Measurements from ENCODE around the gene NELL1. TPM values are rescaled to one million over a fixed set of nuclear protein-coding genes. Genes with fewer than 3 reads are reported as not detected.
A peak's percentile ranks its signal among the peaks of the same experiment; 100 is the strongest.

Gene NELL1
- total and polyA plus RNA-seq, 8 donors = 0.24 to 1.8 (median 0.71) TPM; not detected in 2

DNA sequence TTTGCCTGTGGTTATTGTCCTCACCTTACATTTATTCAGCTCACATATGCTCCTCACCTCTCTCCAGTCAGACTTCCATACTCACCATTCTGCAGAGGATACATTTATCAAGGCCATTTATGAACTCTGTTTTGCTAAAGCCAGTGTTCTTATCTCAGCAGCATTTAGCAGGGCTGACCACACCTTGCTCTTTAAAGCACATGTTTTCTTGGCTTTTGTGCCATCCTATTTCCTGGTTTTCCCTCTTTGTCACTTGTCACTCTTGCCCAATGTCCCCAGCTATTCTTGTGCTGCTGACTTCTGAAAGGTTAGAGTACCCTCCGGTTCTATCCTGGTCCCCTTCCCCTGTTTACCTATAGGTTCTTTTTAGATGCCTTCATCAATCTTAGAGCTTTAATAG is 446.6 kb downstream of the NELL1 start:
- Histone ChIP-seq H3K27me3 (no peaks in the 10 kb centered on the region), H3K4me3 (no peak overlapping the region), H3K9me3 (no peaks in the 10 kb centered on the region), H3K4me1 (no peaks in the 10 kb centered on the region), H3K36me3 (no peaks in the 10 kb centered on the region), H3K27ac (no peak overlapping the region)
- DNase-seq = no peak
- no peak for ATAC-seq
- TF ChIP-seq CTCF (IDR thresholded peaks at IDR 0.05) = no peak
- intact Hi-C loops (cut with DNase I) = no loop called here

DNA sequence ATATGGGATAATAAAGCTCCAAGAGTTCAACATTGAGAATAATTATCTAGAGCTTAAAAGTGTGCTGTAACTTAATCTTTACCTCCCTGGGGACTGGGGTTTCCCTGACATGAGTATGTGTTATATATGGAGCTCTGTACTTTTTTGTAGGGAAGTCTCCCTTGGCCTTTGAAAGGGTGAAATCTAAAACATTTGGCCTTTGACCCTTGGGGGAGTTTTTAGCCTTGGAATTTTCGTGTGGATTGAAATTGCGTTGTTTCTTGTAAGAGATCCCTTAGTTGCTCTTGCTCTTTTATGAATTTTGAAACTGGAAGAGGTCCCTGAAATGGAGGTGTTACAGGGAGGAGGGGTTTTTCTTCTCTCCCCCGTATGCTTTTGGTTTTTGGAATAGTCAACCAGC is 450.0 kb downstream of the NELL1 start:
- H3K27ac ChIP-seq = no peak overlapping the region
- TF ChIP-seq CTCF (IDR thresholded peaks at IDR 0.05) = no peak
- no peak overlapping the region for H3K4me3 ChIP-seq
- DNase-seq (no peak), ATAC-seq (no peak)
- H3K27me3 ChIP-seq = no peaks in the 10 kb centered on the region
- intact Hi-C loops (cut with DNase I) = no loop called here
- H3K4me1 ChIP-seq = no peaks in the 10 kb centered on the region
- no peaks in the 10 kb centered on the region for H3K9me3 ChIP-seq
- no peaks in the 10 kb centered on the region for H3K36me3 ChIP-seq

- Histone ChIP-seq H3K36me3 (no peaks in the 10 kb centered on the region), H3K27me3 (no peaks in the 10 kb centered on the region), H3K4me3 (no peak overlapping the region), H3K27ac (no peak overlapping the region), H3K9me3 (no peaks in the 10 kb centered on the region), H3K4me1 (no peaks in the 10 kb centered on the region)
- ATAC-seq (no peak), DNase-seq (no peak)
- TF ChIP-seq CTCF (IDR thresholded peaks at IDR 0.05) = no peak
- intact Hi-C loops (cut with DNase I) = no loop called here
Observed at GRCh38 chr11:21121991-21122390, 452.6 kb downstream of the NELL1 start.

- H3K4me1 ChIP-seq = no peaks in the 10 kb centered on the region
- H3K27ac ChIP-seq = no peak overlapping the region
- no peak overlapping the region for H3K4me3 ChIP-seq
- intact Hi-C loops (cut with DNase I) = no loop called here
- DNase-seq (no peak), ATAC-seq (no peak)
- H3K9me3 ChIP-seq = no peaks in the 10 kb centered on the region
- no peak for TF ChIP-seq CTCF (IDR thresholded peaks at IDR 0.05)
- H3K27me3 ChIP-seq = no peaks in the 10 kb centered on the region
- no peaks in the 10 kb centered on the region for H3K36me3 ChIP-seq
Observed at GRCh38 chr11:21122523-21122922, 453.1 kb downstream of the NELL1 start.

GRCh38 chr11:21132146-21132720 is 462.8 kb downstream of the NELL1 start:
- peak in 1 of 4 donors; percentile 67 for DNase-seq
- Histone ChIP-seq H3K4me3 (no peak overlapping the region), H3K27ac (no peak overlapping the region), H3K36me3 (no peaks in the 10 kb centered on the region), H3K4me1 (no peaks in the 10 kb centered on the region), H3K9me3 (no peaks in the 10 kb centered on the region), H3K27me3 (no peaks in the 10 kb centered on the region)
- ATAC-seq = no peak
- no peak for TF ChIP-seq CTCF (IDR thresholded peaks at IDR 0.05)
- intact Hi-C loops (cut with DNase I) = no loop called here
